IMR-90 (cell line): ENCODE results near the gene DDN. TPM values are rescaled to one million over a fixed set of nuclear protein-coding genes. Genes with fewer than 3 reads are reported as not detected.

Experiments
- ATAC-seq: fragments of 200-7000 bp; cut with Tn5 transposase; 2 replicates; pipeline ENCODE4 v1.9.1; 2020; ENCODE audit warnings: low read depth, mild to moderate bottlenecking, moderate library complexity
- BruUV-seq: library from RNA; stranded (reverse); fragments of 400-500 nt; replicated peaks from 2 replicates; lab custom pipeline; 2021; lab: Mats Ljungman, UMichigan
- CTCF ChIA-PET: fragments of 300-600 bp; formaldehyde crosslinking; extraction: SDS; loops from one replicate; lab custom pipeline; 2021; ENCODE audit warnings: antibody characterized with exemption; lab: Yijun Ruan, JAX
- POLR2A ChIA-PET: fragments of 300-600 bp; sonication (Branson Sonifier 250); formaldehyde crosslinking; loops from one replicate; lab custom pipeline; 2022; ENCODE audit warnings: antibody characterized with exemption; ENCODE audit not compliant: unreplicated experiment; lab: Charles Lee
- DNase-seq: peaks from one replicate; pipeline ENCODE4 v3.0.0; 2013
- H2AFZ ChIP-seq: replicated peaks from 2 replicates; pipeline ENCODE3; 2013; ENCODE audit warnings: low read length, mild to moderate bottlenecking; ENCODE audit not compliant: poor library complexity
- H2AK5ac ChIP-seq: 2 replicates; pipeline ENCODE4 v1.6.1; 2013; ENCODE audit warnings: low read depth, low read length, inconsistent platforms
- H2AK9ac ChIP-seq: replicated peaks from 2 replicates; pipeline ENCODE3; 2013; ENCODE audit warnings: mild to moderate bottlenecking, low read depth, low read length, moderate library complexity; ENCODE audit not compliant: poor library complexity
- H2BK120ac ChIP-seq: 2 replicates; pipeline ENCODE4 v1.6.1; 2013; ENCODE audit warnings: low read depth, low read length, inconsistent platforms
- H2BK15ac ChIP-seq: 3 replicates; pipeline ENCODE4 v1.6.1; 2013; ENCODE audit warnings: low read depth, low read length, inconsistent platforms
- H2BK20ac ChIP-seq: 2 replicates; pipeline ENCODE4 v1.6.1; 2013; ENCODE audit warnings: low read depth, mild to moderate bottlenecking, inconsistent platforms, low read length, moderate library complexity
- H2BK5ac ChIP-seq: 2 replicates; pipeline ENCODE4 v1.6.1; 2013; ENCODE audit warnings: mild to moderate bottlenecking, low read depth, low read length, inconsistent platforms; ENCODE audit not compliant: poor library complexity, severe bottlenecking
- H3K14ac ChIP-seq: replicated peaks from 2 replicates; pipeline ENCODE4 v1.6.1; 2013; ENCODE audit warnings: low read depth, low read length, inconsistent platforms
- H3K18ac ChIP-seq: 2 replicates; pipeline ENCODE4 v1.6.1; 2013; ENCODE audit warnings: low read depth, low read length, control low read depth
- H3K23ac ChIP-seq: 2 replicates; pipeline ENCODE4 v1.6.1; 2013; ENCODE audit warnings: low read depth, low read length, inconsistent platforms
- H3K27ac ChIP-seq: 2 replicates; pipeline ENCODE4 v1.5.1; 2013; ENCODE audit warnings: mild to moderate bottlenecking, control low read depth, low read length; ENCODE audit not compliant: insufficient read depth
- H3K27me3 ChIP-seq: 2 replicates; pipeline ENCODE4 v1.6.1; 2013; ENCODE audit warnings: low read length; ENCODE audit not compliant: control insufficient read depth, insufficient read depth
- H3K36me3 ChIP-seq: 2 replicates; pipeline ENCODE4 v1.6.1; 2013; ENCODE audit warnings: low read length, mixed read lengths; ENCODE audit not compliant: control insufficient read depth, insufficient read depth
- H3K4ac ChIP-seq: 2 replicates; pipeline ENCODE4 v1.6.1; 2013; ENCODE audit warnings: low read depth, low read length, inconsistent platforms
- H3K4me1 ChIP-seq: 2 replicates; pipeline ENCODE4 v1.6.1; 2013; ENCODE audit warnings: low read length, mixed read lengths; ENCODE audit not compliant: control insufficient read depth, insufficient read depth
- H3K4me2 ChIP-seq: 2 replicates; pipeline ENCODE4 v1.6.1; 2013; ENCODE audit warnings: low read depth, mild to moderate bottlenecking, control low read depth, low read length, moderate library complexity
- H3K4me3 ChIP-seq: 2 replicates; pipeline ENCODE4 v1.5.1; 2013; ENCODE audit warnings: low read depth, mild to moderate bottlenecking, control low read depth, low read length, moderate library complexity; ENCODE audit not compliant: insufficient read depth
- H3K56ac ChIP-seq: 2 replicates; pipeline ENCODE4 v1.6.1; 2013; ENCODE audit warnings: low read length, inconsistent platforms; ENCODE audit not compliant: insufficient read depth; ENCODE audit errors: extremely low read depth
- H3K79me1 ChIP-seq, 2 experiments: 2 replicates each; pipeline ENCODE4 v1.6.1; 2013; ENCODE audit warnings: low read length in 2 of 2, inconsistent platforms in 1 of 2, low read depth in 1 of 2
- H3K9ac ChIP-seq: 2 replicates; pipeline ENCODE4 v1.6.1; 2013; ENCODE audit warnings: low read depth, low read length, control low read depth
- H3K9me1 ChIP-seq: 2 replicates; pipeline ENCODE4 v1.6.1; 2013; ENCODE audit warnings: low read length, inconsistent platforms; ENCODE audit not compliant: insufficient read depth
- H3K9me3 ChIP-seq: 2 replicates; pipeline ENCODE4 v1.6.1; 2013; ENCODE audit warnings: low read length; ENCODE audit not compliant: control insufficient read depth, insufficient read depth
- H4K20me1 ChIP-seq: 2 replicates; pipeline ENCODE4 v1.6.1; 2013; ENCODE audit warnings: low read length, inconsistent platforms; ENCODE audit not compliant: insufficient read depth
- H4K5ac ChIP-seq: 2 replicates; pipeline ENCODE4 v1.6.1; 2013; ENCODE audit warnings: mild to moderate bottlenecking, low read depth, low read length, control low read depth
- H4K8ac ChIP-seq, 2 experiments: 2 replicates each; pipeline ENCODE4 v1.6.1; 2013; ENCODE audit warnings: low read depth in 2 of 2, low read length in 2 of 2, control low read depth in 1 of 2, inconsistent platforms in 1 of 2
- H4K91ac ChIP-seq: 2 replicates; pipeline ENCODE4 v1.6.1; 2013; ENCODE audit warnings: low read depth, low read length, inconsistent platforms; ENCODE audit not compliant: insufficient read depth
- CEBPB ChIP-seq: IDR thresholded peaks from 2 replicates; pipeline ENCODE4 v1.6.1; 2012; ENCODE audit warnings: low read depth, low read length, improper control_type of control experiment
- CTCF ChIP-seq: conservative IDR thresholded peaks from 2 replicates; pipeline ENCODE4 v1.5.1; 2012; ENCODE audit warnings: mild to moderate bottlenecking, low read depth, low read length, improper control_type of control experiment
- MAFK ChIP-seq: IDR thresholded peaks from 2 replicates; pipeline ENCODE4 v1.6.1; 2012; ENCODE audit warnings: low read depth, low read length, improper control_type of control experiment
- MAZ ChIP-seq: IDR thresholded peaks from 2 replicates; pipeline ENCODE4 v1.6.1; 2012; ENCODE audit warnings: low read depth, mild to moderate bottlenecking, low read length, improper control_type of control experiment, moderate library complexity, borderline replicate concordance
- MXI1 ChIP-seq: IDR thresholded peaks from 2 replicates; pipeline ENCODE4 v1.6.1; 2012; ENCODE audit warnings: low read depth, mild to moderate bottlenecking, low read length, moderate library complexity, borderline replicate concordance
- NFE2L2 ChIP-seq: fragments of 150-350 bp; IDR thresholded peaks from 2 replicates; pipeline ENCODE4 v1.6.1; 2016; ENCODE audit warnings: low read depth, mild to moderate bottlenecking, low read length
- POLR2A ChIP-seq: IDR thresholded peaks from 2 replicates; pipeline ENCODE4 v1.6.1; 2012; ENCODE audit warnings: mild to moderate bottlenecking, low read depth, low read length
- RAD21 ChIP-seq: IDR thresholded peaks from 2 replicates; pipeline ENCODE4 v1.6.1; 2012; ENCODE audit warnings: low read length, improper control_type of control experiment
- RFX5 ChIP-seq: IDR thresholded peaks from 2 replicates; pipeline ENCODE4 v1.8.0; 2012; ENCODE audit warnings: low read depth, mild to moderate bottlenecking, low read length, moderate library complexity
- SMC3 ChIP-seq: fragments of 150-350 bp; IDR thresholded peaks from 2 replicates; pipeline ENCODE4 v1.6.1; 2016; ENCODE audit warnings: low read depth, mild to moderate bottlenecking, antibody characterized with exemption, low read length, moderate library complexity
- WGBS, 2 experiments: methylation state at CpG; one replicate each; pipeline versions ENCODE4 v1.1.5 to v1.1.7; 2013; ENCODE audit warnings: missing lambda C conversion rate in 2 of 2; ENCODE audit not compliant: insufficient read length in 1 of 2; ENCODE audit errors: extremely low coverage in 2 of 2; 5-methylcytosine and 5-hydroxymethylcytosine counted together
- dilution Hi-C: fragments of 300-500 bp; cut with HindIII; formaldehyde crosslinking; loops from one replicate; pipeline ENCODE4 v1.14.3; 2018; ENCODE audit warnings: low sequenced_read_pairs; ENCODE audit not compliant: unreplicated experiment
- in situ Hi-C: fragments of 300-500 bp; cut with MboI; formaldehyde crosslinking; loops from 3 replicates; pipeline ENCODE4 v1.14.3; 2019; ENCODE audit warnings: low sequenced_read_pairs, inconsistent platforms, mixed read lengths
- intact Hi-C: fragments of 100-400 bp; cut with micrococcal nuclease; formaldehyde crosslinking; loops from 2 replicates; pipeline ENCODE4 v1.10.0; 2022
- polyA plus RNA-seq, 3 experiments: library from polyadenylated mRNA; depleted of rRNA; stranded (reverse); fragments of >200 nt; gene quantifications; 2 replicates each; pipeline ENCODE4 v1.2.3, GENCODE V29; 2012; ENCODE audit warnings: low replicate concordance in 1 of 3
- total RNA-seq: library from RNA; depleted of rRNA; stranded (reverse); fragments of >200 nt; gene quantifications from 2 replicates; pipeline ENCODE4 v1.2.3, GENCODE V29; 2012
- TF ChIP-seq, protein P1 (sequence below): fragments of 150-350 bp; IDR thresholded peaks from 2 replicates; pipeline ENCODE4 v1.6.1; 2016; ENCODE audit warnings: low read depth, mild to moderate bottlenecking, low read length, moderate library complexity, borderline replicate concordance

Gene DDN
- total and polyA plus RNA-seq, 2 of the 4 experiments (the other 2 are of a cell fraction) = 0.18 to 0.21 TPM

DNA sequence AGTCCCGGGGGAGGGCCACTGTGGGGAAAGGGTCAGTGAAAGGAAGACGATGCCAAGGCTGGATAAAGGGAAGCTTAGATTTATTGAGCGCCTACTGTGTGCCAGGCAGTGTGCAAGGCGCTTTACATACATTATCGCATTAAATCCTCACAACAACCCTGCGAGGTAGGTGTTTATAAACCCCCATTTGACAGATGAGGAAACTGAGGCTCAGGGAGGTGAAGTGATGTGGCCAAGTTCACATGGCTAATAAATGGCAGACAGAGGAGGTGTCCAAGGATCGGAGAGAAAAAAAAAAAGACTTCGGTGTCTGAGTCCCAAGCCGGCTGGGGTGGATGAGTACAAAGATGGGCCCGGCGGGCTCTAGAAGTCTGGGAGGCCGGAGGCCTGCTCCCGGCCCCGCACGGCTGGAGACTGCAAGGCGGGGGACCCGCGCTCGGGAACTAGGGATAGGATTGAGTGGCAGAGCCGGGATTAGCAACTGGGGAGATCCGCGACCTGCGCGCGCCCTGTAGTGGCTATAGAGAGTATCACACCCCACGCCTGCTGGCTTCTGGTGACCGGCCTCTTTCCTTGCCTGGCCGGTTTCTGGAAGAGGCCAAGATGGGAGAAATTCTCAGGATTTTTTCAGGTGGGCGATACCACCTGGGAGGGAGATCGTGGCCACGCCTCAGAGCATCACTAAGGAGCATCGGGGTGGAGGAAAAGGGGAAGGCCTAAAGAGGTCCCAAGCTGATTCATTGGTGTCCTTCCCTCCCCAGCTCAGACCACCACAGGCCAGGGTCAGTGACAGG, 3.9 kb downstream of the DDN start:
- no peaks in the 10 kb centered on the region for H3K36me3 ChIP-seq
- peak overlapping the region; percentile 10; the same call in 1 of the 2 replicates for H3K23ac ChIP-seq
- no peak overlapping the region for H3K14ac ChIP-seq
- H3K4me2 ChIP-seq = peak overlapping the region; percentile 51
- no TSS peak for BruUV-seq
- in situ Hi-C loops (no loop called here), intact Hi-C loops (loop anchor here (1.0 kb wide), 1 partner anchor 143 kb away; the partner anchor contains the start of gene DDX23), dilution Hi-C loops (no loop called here)
- no peak overlapping the region for H3K18ac ChIP-seq
- peaks cover 4% of the 10 kb centered on the region; the same call in 1 of the 2 replicates for H4K20me1 ChIP-seq
- no peak overlapping the region for H2AK9ac ChIP-seq
- peak overlapping the region; percentile 81 for H2AFZ ChIP-seq
- H3K9ac ChIP-seq = no peak overlapping the region
- H3K9me1 ChIP-seq = peaks cover under 1% of the 10 kb centered on the region
- H2BK5ac ChIP-seq = no peak overlapping the region
- no peak overlapping the region for H3K27ac ChIP-seq
- POLR2A ChIA-PET = no interaction called here
- H3K4ac ChIP-seq = no peak overlapping the region
- H4K5ac ChIP-seq = no peak overlapping the region
- H3K79me1 ChIP-seq = no peaks in the 10 kb centered on the region
- no peak overlapping the region for H2AK5ac ChIP-seq
- H3K9me3 ChIP-seq = no peaks in the 10 kb centered on the region
- 17% methylated on average over 2 of the region's 32 CpGs; no CpG with 5 or more reads in 1 of the 2 experiments for WGBS, 2 experiments
- DNase-seq = peak; percentile 73
- ATAC-seq = peak; percentile 77
- H3K4me1 ChIP-seq = peaks cover 12% of the 10 kb centered on the region
- H4K8ac ChIP-seq = no peak overlapping the region
- no peak overlapping the region for H2BK120ac ChIP-seq
- peaks cover 44% of the 10 kb centered on the region for H3K27me3 ChIP-seq
- H2BK15ac ChIP-seq = no peak overlapping the region
- H2BK20ac ChIP-seq = no peak overlapping the region
- no peak overlapping the region for H3K4me3 ChIP-seq
- H4K91ac ChIP-seq = no peak overlapping the region
- CTCF ChIA-PET = interaction anchor here (3.0 kb wide), 1 partner anchor 12 kb away, joined by 12 read pairs; no protein-coding TSS in a partner anchor
- no peak overlapping the region for H3K56ac ChIP-seq
- TF ChIP-seq MXI1 (no peak), MAFK (no peak), POLR2A (no peak), CTCF (peak; percentile 85), RFX5 (no peak), SMC3 (peak; percentile 68), NFE2L2 (no peak), CEBPB (no peak), MAZ (peak; percentile 31; the same call in 1 of the 2 replicates), RAD21 (peak; percentile 84)
- TF ChIP-seq, protein P1, sequence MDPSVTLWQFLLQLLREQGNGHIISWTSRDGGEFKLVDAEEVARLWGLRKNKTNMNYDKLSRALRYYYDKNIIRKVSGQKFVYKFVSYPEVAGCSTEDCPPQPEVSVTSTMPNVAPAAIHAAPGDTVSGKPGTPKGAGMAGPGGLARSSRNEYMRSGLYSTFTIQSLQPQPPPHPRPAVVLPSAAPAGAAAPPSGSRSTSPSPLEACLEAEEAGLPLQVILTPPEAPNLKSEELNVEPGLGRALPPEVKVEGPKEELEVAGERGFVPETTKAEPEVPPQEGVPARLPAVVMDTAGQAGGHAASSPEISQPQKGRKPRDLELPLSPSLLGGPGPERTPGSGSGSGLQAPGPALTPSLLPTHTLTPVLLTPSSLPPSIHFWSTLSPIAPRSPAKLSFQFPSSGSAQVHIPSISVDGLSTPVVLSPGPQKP = no peak
